Lung (tissue), 12 donors: Measurements from ENCODE around the gene SLC35E1. TPM values are rescaled to one million over a fixed set of nuclear protein-coding genes. Genes with fewer than 3 reads are reported as not detected.

Source experiments
- ATAC-seq: fragments of 200-7000 bp; cut with Tn5 transposase; one replicate; pipeline ENCODE4 v1.9.1; 2020; ENCODE audit warnings: moderate number of reproducible peaks; ENCODE audit not compliant: insufficient read depth, low FRiP score
- DNase-seq, 3 donors: peaks; one replicate each; pipeline ENCODE4 v3.0.0-alpha.2; 2013 to 2017
- H3K27ac ChIP-seq, 2 donors: one replicate each; pipeline ENCODE4 v1.5.1; 2013; ENCODE audit warnings: mild to moderate bottlenecking in 2 of 2, moderate library complexity in 2 of 2, control low read depth in 1 of 2, inconsistent platforms in 1 of 2, low read depth in 1 of 2, low read length in 1 of 2
- H3K27me3 ChIP-seq, 3 donors: one replicate each; pipeline ENCODE4 v1.5.1; 2013; ENCODE audit warnings: low read length in 2 of 3; ENCODE audit not compliant: control insufficient read depth in 3 of 3, insufficient read depth in 3 of 3
- H3K36me3 ChIP-seq, 4 donors: one replicate each; pipeline ENCODE4 v1.5.1; 2013; ENCODE audit warnings: low read length in 4 of 4, mild to moderate bottlenecking in 1 of 4, moderate library complexity in 1 of 4; ENCODE audit not compliant: control insufficient read depth in 4 of 4, insufficient read depth in 4 of 4
- H3K4me1 ChIP-seq, 5 donors: one replicate each; pipeline ENCODE4 v1.5.1; 2013; ENCODE audit warnings: low read length in 5 of 5, mild to moderate bottlenecking in 2 of 5, moderate library complexity in 1 of 5; ENCODE audit not compliant: control insufficient read depth in 5 of 5, insufficient read depth in 5 of 5
- H3K4me3 ChIP-seq: one replicate; pipeline ENCODE4 v1.5.1; 2013; ENCODE audit warnings: mild to moderate bottlenecking, control low read depth, moderate library complexity
- H3K9ac ChIP-seq, 2 donors: one replicate each; pipeline ENCODE4 v1.5.1; 2013; ENCODE audit warnings: low read length in 2 of 2, control low read depth in 1 of 2; ENCODE audit not compliant: insufficient read depth in 1 of 2
- H3K9me3 ChIP-seq, 4 donors: one replicate each; pipeline ENCODE4 v1.5.1; 2013; ENCODE audit warnings: low read length in 3 of 4, mild to moderate bottlenecking in 1 of 4, moderate library complexity in 1 of 4; ENCODE audit not compliant: control insufficient read depth in 4 of 4, insufficient read depth in 3 of 4
- WGBS, 2 donors: extraction: QIAGEN DNeasy Blood & Tissue Kit; methylation state at CpG; one replicate each; pipeline ENCODE4 v1.1.7; 2013; 5-methylcytosine and 5-hydroxymethylcytosine counted together
- polyA plus RNA-seq, 2 donors: library from polyadenylated mRNA; stranded (reverse); fragments of 200-250 nt; gene quantifications; one replicate each; pipeline ENCODE4 v1.2.1, GENCODE V29; 2013
- total RNA-seq, 2 donors: library from RNA; depleted of rRNA in 1 of 2; stranded (reverse); fragments of >200 nt in 1 of 2; gene quantifications; one replicate each; pipeline ENCODE4 v1.2.1, GENCODE V29; 2014 to 2021
- TF ChIP-seq, protein P1 (sequence below): IDR thresholded peaks from 2 replicates; pipeline ENCODE4 v1.5.1; 2012; ENCODE audit warnings: mild to moderate bottlenecking; ENCODE audit errors: control extremely low read depth, extremely low read depth
- donor health status: control.
- donor health status: control.
- donor health status: Bipolar disorder and iron deficiency.
- donor health status: healthy.
- donor health status: DM: yes; HTN: yes; CAD: no.

SLC35E1 gene
- total and polyA plus RNA-seq, 4 donors: 24.9 to 58.1 (median 33.3) TPM

DNA sequence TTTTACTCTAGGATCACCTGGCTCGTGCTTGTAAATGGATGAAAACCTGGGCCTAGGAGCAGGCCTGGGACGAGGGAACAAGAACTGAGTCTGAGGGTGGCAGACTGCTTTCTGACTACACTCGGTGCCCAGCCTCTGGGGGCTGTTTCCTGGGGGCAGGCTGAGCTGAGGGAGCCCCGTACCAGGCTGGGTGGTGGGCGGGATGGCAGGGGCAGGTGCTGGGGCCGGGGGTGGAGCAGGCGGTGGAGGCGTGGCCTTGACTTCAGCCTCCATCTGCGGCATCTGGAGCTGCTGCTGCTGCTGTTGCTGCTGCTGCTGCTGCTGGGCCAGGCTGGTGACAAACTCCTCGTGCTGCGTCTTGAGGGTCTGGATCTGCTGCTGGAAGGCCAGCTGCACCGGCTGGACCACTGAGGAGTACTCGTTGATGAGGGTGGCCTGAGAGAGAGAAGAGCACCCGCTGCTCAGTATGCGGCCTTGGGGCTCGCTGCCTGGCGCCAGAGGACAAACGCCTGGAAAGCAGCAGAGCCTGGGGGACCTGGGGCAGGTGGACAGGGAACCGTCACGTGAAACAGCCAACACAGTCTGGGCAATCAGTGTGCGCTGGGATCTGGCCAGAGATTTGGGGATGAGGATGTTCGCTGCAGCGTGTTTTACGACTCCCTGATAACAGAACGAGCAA, 42.6 kb downstream of the SLC35E1 start:
- WGBS, 2 donors: 92 to 93% methylated on average over 25 of the region's 25 CpGs

DNA sequence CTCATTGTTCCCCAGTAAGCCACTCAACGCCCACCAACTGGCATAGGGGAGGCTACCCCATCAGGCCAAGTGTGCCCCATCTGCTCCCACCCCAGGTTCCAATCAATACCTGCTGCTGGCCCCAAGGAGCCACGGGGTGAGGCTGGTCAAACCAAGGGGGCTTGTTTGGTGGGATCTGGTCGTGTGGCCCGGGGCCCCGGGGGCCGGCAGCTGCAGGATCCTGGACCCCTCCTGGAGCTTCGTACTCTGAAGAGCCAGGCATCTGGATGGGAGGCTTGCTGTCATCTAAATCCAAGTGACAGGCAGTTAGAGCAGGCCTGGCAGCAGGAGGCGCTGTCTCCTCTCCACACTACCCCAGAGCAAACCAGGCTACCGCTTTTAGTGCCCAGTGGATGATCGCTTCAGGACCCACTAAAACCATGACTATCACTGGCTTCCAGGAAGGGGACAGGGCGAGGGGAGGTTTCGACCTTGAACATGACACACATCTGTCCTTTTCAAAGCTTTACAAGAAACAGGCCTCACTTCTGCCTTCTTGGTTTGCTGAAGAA, 44.2 kb downstream of the SLC35E1 start:
- Histone ChIP-seq H3K9me3 (no peaks in the 10 kb centered on the region), H3K4me1 (no peaks in the 10 kb centered on the region), H3K36me3 (peaks cover 27 to 86% (median 48%) of the 10 kb centered on the region in 4 donors), H3K27ac (no peak overlapping the region), H3K27me3 (no peaks in the 10 kb centered on the region), H3K4me3 (no peak overlapping the region), H3K9ac (no peak overlapping the region)
- 94 to 95% methylated on average over 12 of the region's 12 CpGs for WGBS, 2 donors
- TF ChIP-seq, protein P1, sequence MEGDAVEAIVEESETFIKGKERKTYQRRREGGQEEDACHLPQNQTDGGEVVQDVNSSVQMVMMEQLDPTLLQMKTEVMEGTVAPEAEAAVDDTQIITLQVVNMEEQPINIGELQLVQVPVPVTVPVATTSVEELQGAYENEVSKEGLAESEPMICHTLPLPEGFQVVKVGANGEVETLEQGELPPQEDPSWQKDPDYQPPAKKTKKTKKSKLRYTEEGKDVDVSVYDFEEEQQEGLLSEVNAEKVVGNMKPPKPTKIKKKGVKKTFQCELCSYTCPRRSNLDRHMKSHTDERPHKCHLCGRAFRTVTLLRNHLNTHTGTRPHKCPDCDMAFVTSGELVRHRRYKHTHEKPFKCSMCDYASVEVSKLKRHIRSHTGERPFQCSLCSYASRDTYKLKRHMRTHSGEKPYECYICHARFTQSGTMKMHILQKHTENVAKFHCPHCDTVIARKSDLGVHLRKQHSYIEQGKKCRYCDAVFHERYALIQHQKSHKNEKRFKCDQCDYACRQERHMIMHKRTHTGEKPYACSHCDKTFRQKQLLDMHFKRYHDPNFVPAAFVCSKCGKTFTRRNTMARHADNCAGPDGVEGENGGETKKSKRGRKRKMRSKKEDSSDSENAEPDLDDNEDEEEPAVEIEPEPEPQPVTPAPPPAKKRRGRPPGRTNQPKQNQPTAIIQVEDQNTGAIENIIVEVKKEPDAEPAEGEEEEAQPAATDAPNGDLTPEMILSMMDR: no peak
- DNase-seq (no peak), ATAC-seq (no peak)

More for the DNA sequence above, 42.6 kb downstream of the SLC35E1 start:
- no peak overlapping the region for H3K4me3 ChIP-seq
- peaks cover 25 to 84% (median 50%) of the 10 kb centered on the region in 4 donors for H3K36me3 ChIP-seq
- TF ChIP-seq, protein P1: no peak
- H3K9ac ChIP-seq: no peak overlapping the region
- no peak overlapping the region for H3K27ac ChIP-seq
- DNase-seq: no peak
- H3K4me1 ChIP-seq: no peaks in the 10 kb centered on the region
- no peak for ATAC-seq
- H3K27me3 ChIP-seq: no peaks in the 10 kb centered on the region
- no peaks in the 10 kb centered on the region for H3K9me3 ChIP-seq

DNA sequence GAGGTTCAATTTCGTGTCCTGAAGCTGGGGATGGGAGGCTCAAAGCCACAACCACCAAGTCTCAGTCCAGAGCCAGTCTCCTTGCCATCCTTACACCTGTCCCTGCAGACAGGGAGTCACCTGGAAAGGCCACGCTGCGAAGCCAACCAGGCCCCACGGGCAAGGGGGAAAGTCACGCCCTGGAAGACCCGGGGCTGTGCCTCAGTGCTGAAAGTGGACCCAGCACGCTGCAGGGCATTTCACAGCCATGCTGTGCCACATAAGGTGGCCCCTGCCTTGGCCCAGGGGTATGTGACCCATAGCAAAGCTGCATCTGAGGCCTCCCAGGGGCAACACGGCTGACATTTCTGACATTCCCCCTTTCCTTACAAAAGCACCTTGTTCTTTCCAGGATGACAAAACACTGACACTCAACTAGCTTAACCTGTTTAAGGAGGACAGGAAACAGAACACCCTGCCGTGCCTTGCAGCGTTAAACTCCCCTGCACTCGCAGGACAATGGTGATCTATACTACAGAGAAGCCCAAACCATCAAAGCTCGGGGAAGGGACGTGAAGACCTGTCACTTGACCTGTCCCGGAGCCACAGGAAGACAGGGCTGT, 44.8 kb downstream of the SLC35E1 start:
- no peak overlapping the region for H3K27ac ChIP-seq
- no peak for ATAC-seq
- DNase-seq: no peak

More for the DNA sequence above, 44.8 kb downstream of the SLC35E1 start:
- H3K9ac ChIP-seq: no peak overlapping the region
- H3K9me3 ChIP-seq: no peaks in the 10 kb centered on the region
- TF ChIP-seq, protein P1: no peak
- WGBS, 2 donors: 83 to 87% methylated on average over 14 of the region's 14 CpGs
- no peaks in the 10 kb centered on the region for H3K4me1 ChIP-seq
- no peaks in the 10 kb centered on the region for H3K27me3 ChIP-seq
- H3K4me3 ChIP-seq: no peak overlapping the region
- peaks cover 25 to 86% (median 44%) of the 10 kb centered on the region in 4 donors for H3K36me3 ChIP-seq
